NCI-H2029 (cell line): ENCODE data around the gene P2RX4.
"Not testable (repeated sequence)": the region's sequence is repeated elsewhere in the genome, so short reads cannot be mapped to it uniquely, and the experiment has no call there.

Experiments used
- DNase-seq: peaks from one replicate; lab custom pipeline; 2025; lab: John Stamatoyannopoulos, UW

The P2RX4 gene

GRCh38 chr12:121277374-121277759, 67.4 kb downstream of the P2RX4 start:
- DNase-seq = no peak

DNA sequence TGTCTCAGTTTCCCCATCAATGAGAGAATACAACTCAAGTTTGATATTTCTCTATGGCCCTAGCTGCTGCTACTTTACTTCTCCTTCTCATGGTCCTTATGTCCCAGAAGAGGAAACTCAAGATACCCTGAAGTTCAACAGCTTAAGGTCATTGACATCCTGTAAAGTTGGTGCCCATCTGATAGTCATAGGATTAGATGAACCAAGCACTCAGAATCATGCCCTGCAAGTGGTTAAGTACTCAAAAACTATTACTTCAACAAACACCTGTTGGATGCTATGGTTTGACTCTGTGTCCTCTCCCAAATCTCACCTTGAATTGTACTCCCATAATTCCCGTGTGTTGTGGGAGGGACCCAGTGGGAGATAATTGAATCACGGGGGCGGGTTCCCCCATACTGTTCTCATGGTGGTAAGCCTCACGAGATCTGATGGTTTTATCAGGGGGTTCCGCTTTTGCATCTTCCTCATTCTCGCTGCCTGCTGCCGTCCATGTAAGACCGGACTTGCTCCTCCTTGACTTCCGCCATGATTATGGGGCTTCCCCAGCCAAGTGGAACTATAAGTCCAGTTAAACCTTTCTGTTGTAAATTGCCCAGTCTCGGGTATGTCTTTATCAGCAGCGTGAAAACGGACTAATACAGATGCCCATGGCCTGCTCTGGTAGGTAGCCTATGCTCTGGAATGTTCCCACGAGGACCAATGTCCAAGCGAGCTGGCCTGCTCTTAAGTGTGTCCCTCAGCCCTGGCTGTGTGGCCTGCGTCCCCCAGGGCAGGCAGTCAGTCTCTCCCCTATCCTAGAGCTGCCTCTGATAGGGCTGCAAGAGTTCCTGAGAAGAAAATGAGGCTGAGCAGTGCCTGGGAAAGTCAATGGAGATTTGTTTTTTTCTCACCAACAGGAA, 68.5 kb downstream of the P2RX4 start:
- no peak for DNase-seq

GRCh38 chr12:121279071-121279375, 69.1 kb downstream of the P2RX4 start:
- DNase-seq = no peak

- DNase-seq = no peak
Measured at GRCh38 chr12:121279507-121279915, 69.6 kb downstream of the P2RX4 start.

GRCh38 chr12:121280531-121280930, 70.6 kb downstream of the P2RX4 start:
- DNase-seq = not testable (repeated sequence)

DNA sequence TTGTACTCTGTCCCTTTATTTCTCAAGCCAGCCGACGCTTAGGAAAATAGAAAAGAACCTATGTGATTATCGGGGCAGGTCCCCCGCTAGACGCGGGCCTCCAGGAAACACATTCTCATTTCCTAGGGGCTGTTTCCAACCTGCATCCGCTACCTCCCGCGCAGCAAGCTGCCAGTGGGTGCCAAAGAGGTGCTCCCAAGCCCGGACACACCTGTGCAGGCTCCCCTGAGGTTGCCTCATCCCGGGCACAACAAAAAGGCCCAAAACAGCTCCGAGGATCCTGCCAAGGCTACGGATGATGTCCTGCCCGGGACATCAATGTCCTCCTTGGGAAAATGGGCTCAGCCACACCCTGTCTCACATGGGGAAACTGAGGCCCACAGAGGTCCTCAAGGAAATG, 71.2 kb downstream of the P2RX4 start:
- DNase-seq = not testable (repeated sequence)

- DNase-seq = no peak
Measured at GRCh38 chr12:121282072-121282742, 72.3 kb downstream of the P2RX4 start.

DNA sequence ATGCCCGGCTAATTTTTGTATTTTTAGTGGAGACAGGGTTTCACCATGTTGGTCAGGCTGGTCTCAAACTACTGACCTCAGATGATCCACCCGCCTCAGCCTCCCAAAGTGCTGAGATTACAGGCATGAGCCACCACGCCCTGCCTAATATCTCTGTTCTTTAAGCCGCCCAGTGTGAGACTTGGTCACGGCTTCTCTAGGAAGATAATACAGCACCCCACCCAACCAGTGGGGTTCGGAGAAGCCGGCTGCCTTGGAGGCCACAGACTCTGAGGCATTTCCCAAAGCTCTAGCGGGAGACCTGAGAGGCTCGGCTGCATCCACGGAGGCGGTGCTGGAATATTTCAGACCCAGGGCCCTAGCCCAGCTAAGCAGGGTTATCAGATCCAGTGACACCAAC, 73.0 kb downstream of the P2RX4 start:
- not testable (repeated sequence) for DNase-seq

- DNase-seq = no peak
Measured at GRCh38 chr12:121283388-121283787, 73.5 kb downstream of the P2RX4 start.
